Mesendoderm (in vitro differentiated cells): ENCODE data around the gene ENAM.

ENCODE experiments used
- DNase-seq: peaks from one replicate; pipeline ENCODE4 v3.0.0; 2013
- H2AK5ac ChIP-seq: 2 replicates; pipeline ENCODE4 v1.6.1; 2013; ENCODE audit warnings: low read length, inconsistent platforms
- H2BK120ac ChIP-seq: 2 replicates; pipeline ENCODE4 v1.6.1; 2013; ENCODE audit warnings: low read depth, mild to moderate bottlenecking, low read length, moderate library complexity, mixed read lengths
- H2BK15ac ChIP-seq: replicated peaks from 2 replicates; pipeline ENCODE4 v1.6.1; 2013; ENCODE audit warnings: low read depth, mild to moderate bottlenecking, moderate library complexity
- H2BK5ac ChIP-seq: 2 replicates; pipeline ENCODE4 v1.6.1; 2013; ENCODE audit warnings: low read length, inconsistent platforms
- H3K18ac ChIP-seq: 2 replicates; pipeline ENCODE4 v1.6.1; 2013; ENCODE audit warnings: mild to moderate bottlenecking, low read length, mixed read lengths
- H3K23ac ChIP-seq: one replicate; pipeline ENCODE4 v1.6.1; 2013; ENCODE audit warnings: low read length
- H3K27ac ChIP-seq: 2 replicates; pipeline ENCODE4 v1.5.1; 2013; ENCODE audit warnings: low read depth, mild to moderate bottlenecking, inconsistent platforms, low read length, moderate library complexity
- H3K27me3 ChIP-seq: 2 replicates; pipeline ENCODE4 v1.6.1; 2013; ENCODE audit warnings: low read length, control low read depth, mild to moderate bottlenecking, inconsistent platforms; ENCODE audit not compliant: insufficient read depth, poor library complexity
- H3K36me3 ChIP-seq: 2 replicates; pipeline ENCODE4 v1.6.1; 2013; ENCODE audit warnings: low read length, inconsistent platforms; ENCODE audit not compliant: control insufficient read depth, insufficient read depth
- H3K4ac ChIP-seq: one replicate; pipeline ENCODE4 v1.6.1; 2013; ENCODE audit warnings: low read depth, mild to moderate bottlenecking, low read length, moderate library complexity
- H3K4me1 ChIP-seq: 2 replicates; pipeline ENCODE4 v1.6.1; 2013; ENCODE audit warnings: low read depth, low read length, inconsistent platforms; ENCODE audit not compliant: control insufficient read depth
- H3K4me2 ChIP-seq: 2 replicates; pipeline ENCODE4 v1.6.1; 2013; ENCODE audit warnings: low read length
- H3K4me3 ChIP-seq: 2 replicates; pipeline ENCODE4 v1.5.1; 2013; ENCODE audit warnings: mild to moderate bottlenecking, low read length
- H3K56ac ChIP-seq: one replicate; pipeline ENCODE4 v1.6.1; 2013; ENCODE audit warnings: low read length
- H3K79me1 ChIP-seq: 2 replicates; pipeline ENCODE4 v1.6.1; 2013; ENCODE audit warnings: low read length, inconsistent platforms
- H3K79me2 ChIP-seq: 2 replicates; pipeline ENCODE4 v1.6.1; 2013; ENCODE audit warnings: mild to moderate bottlenecking, low read length; ENCODE audit not compliant: control insufficient read depth, insufficient read depth
- H3K9ac ChIP-seq: 2 replicates; pipeline ENCODE4 v1.6.1; 2013; ENCODE audit warnings: low read length, inconsistent platforms
- H4K5ac ChIP-seq: one replicate; pipeline ENCODE4 v1.6.1; 2013; ENCODE audit warnings: low read length
- H4K8ac ChIP-seq: one replicate; pipeline ENCODE4 v1.6.1; 2013; ENCODE audit warnings: low read depth, mild to moderate bottlenecking, control low read depth, low read length, moderate library complexity
- WGBS: extraction: QIAGEN DNeasy Blood & Tissue Kit; methylation state at CpG from one replicate; pipeline ENCODE4 v1.1.7; 2013; ENCODE audit warnings: low lambda C conversion rate, missing lambda C conversion rate; ENCODE audit not compliant: insufficient coverage; ENCODE audit errors: extremely low coverage; 5-methylcytosine and 5-hydroxymethylcytosine counted together

ENAM gene

GRCh38 chr4:70606459-70606858 is 22.1 kb upstream of the ENAM start:
- no peak overlapping the region for H3K23ac ChIP-seq
- H3K9ac ChIP-seq, result no peak overlapping the region
- H3K4ac ChIP-seq, result no peak overlapping the region
- H3K27ac ChIP-seq, result no peak overlapping the region
- H3K56ac ChIP-seq, result no peak overlapping the region
- no peak overlapping the region for H3K18ac ChIP-seq
- H3K4me1 ChIP-seq, result no peaks in the 10 kb centered on the region
- H4K5ac ChIP-seq, result no peak overlapping the region
- H3K4me3 ChIP-seq, result no peak overlapping the region
- H3K79me2 ChIP-seq, result no peaks in the 10 kb centered on the region
- H3K36me3 ChIP-seq, result no peaks in the 10 kb centered on the region
- H2BK5ac ChIP-seq, result no peak overlapping the region
- no peak overlapping the region for H3K4me2 ChIP-seq
- H3K27me3 ChIP-seq, result no peaks in the 10 kb centered on the region
- no peak overlapping the region for H4K8ac ChIP-seq
- H3K79me1 ChIP-seq, result no peaks in the 10 kb centered on the region
- H2AK5ac ChIP-seq, result no peak overlapping the region
- H2BK15ac ChIP-seq, result no peak overlapping the region
- no peak overlapping the region for H2BK120ac ChIP-seq
- DNase-seq, result no peak
- WGBS, result no CpG with 5 or more reads among the region's 8 CpGs

- no CpG with 5 or more reads among the region's 3 CpGs for WGBS
- DNase-seq, result no peak
- Histone ChIP-seq H3K56ac (no peak overlapping the region), H4K5ac (no peak overlapping the region), H3K9ac (no peak overlapping the region), H3K23ac (no peak overlapping the region), H2AK5ac (no peak overlapping the region), H2BK5ac (no peak overlapping the region), H3K79me2 (no peaks in the 10 kb centered on the region), H3K4me2 (no peak overlapping the region), H3K27ac (no peak overlapping the region), H3K18ac (peak overlapping the region; percentile 31), H3K27me3 (no peaks in the 10 kb centered on the region), H3K4me3 (no peak overlapping the region), H2BK15ac (no peak overlapping the region), H3K36me3 (no peaks in the 10 kb centered on the region), H2BK120ac (no peak overlapping the region), H4K8ac (no peak overlapping the region), H3K79me1 (no peaks in the 10 kb centered on the region), H3K4ac (no peak overlapping the region), H3K4me1 (no peaks in the 10 kb centered on the region)
Observed at GRCh38 chr4:70607334-70607853, 21.1 kb upstream of the ENAM start.

- H3K79me1 ChIP-seq, result no peaks in the 10 kb centered on the region
- H3K4me3 ChIP-seq, result no peak overlapping the region
- no peak overlapping the region for H3K4ac ChIP-seq
- H4K8ac ChIP-seq, result no peak overlapping the region
- no peak for DNase-seq
- H3K27ac ChIP-seq, result no peak overlapping the region
- H3K56ac ChIP-seq, result no peak overlapping the region
- no peak overlapping the region for H2BK120ac ChIP-seq
- no peak overlapping the region for H2BK15ac ChIP-seq
- H3K4me1 ChIP-seq, result no peaks in the 10 kb centered on the region
- no peak overlapping the region for H3K4me2 ChIP-seq
- no peak overlapping the region for H2BK5ac ChIP-seq
- no peak overlapping the region for H3K23ac ChIP-seq
- no peak overlapping the region for H3K18ac ChIP-seq
- H4K5ac ChIP-seq, result no peak overlapping the region
- no peaks in the 10 kb centered on the region for H3K27me3 ChIP-seq
- WGBS, result no CpG with 5 or more reads among the region's 2 CpGs
- no peak overlapping the region for H3K9ac ChIP-seq
- no peaks in the 10 kb centered on the region for H3K79me2 ChIP-seq
- no peak overlapping the region for H2AK5ac ChIP-seq
- no peaks in the 10 kb centered on the region for H3K36me3 ChIP-seq
Observed at GRCh38 chr4:70608324-70608723, 20.2 kb upstream of the ENAM start.

- no peak for DNase-seq
- no peaks in the 10 kb centered on the region for H3K79me2 ChIP-seq
- no peak overlapping the region for H2AK5ac ChIP-seq
- no peak overlapping the region for H2BK120ac ChIP-seq
- no peak overlapping the region for H3K56ac ChIP-seq
- H2BK15ac ChIP-seq, result no peak overlapping the region
- no peaks in the 10 kb centered on the region for H3K4me1 ChIP-seq
- no peak overlapping the region for H3K4me2 ChIP-seq
- WGBS, result no CpG with 5 or more reads among the region's 9 CpGs
- H3K27ac ChIP-seq, result no peak overlapping the region
- no peak overlapping the region for H3K18ac ChIP-seq
- no peaks in the 10 kb centered on the region for H3K27me3 ChIP-seq
- no peak overlapping the region for H3K9ac ChIP-seq
- H3K36me3 ChIP-seq, result no peaks in the 10 kb centered on the region
- H3K79me1 ChIP-seq, result no peaks in the 10 kb centered on the region
- H4K5ac ChIP-seq, result no peak overlapping the region
- no peak overlapping the region for H3K4me3 ChIP-seq
- H2BK5ac ChIP-seq, result no peak overlapping the region
- no peak overlapping the region for H3K23ac ChIP-seq
- H4K8ac ChIP-seq, result no peak overlapping the region
- no peak overlapping the region for H3K4ac ChIP-seq
Observed at GRCh38 chr4:70613306-70614183, 15.0 kb upstream of the ENAM start.

- Histone ChIP-seq H3K4me2 (no peak overlapping the region), H3K9ac (no peak overlapping the region), H2BK5ac (no peak overlapping the region), H3K56ac (no peak overlapping the region), H3K79me2 (no peaks in the 10 kb centered on the region), H3K4ac (no peak overlapping the region), H2BK15ac (no peak overlapping the region), H3K4me1 (no peaks in the 10 kb centered on the region), H3K4me3 (no peak overlapping the region), H2AK5ac (no peak overlapping the region), H3K23ac (no peak overlapping the region), H2BK120ac (no peak overlapping the region), H4K8ac (no peak overlapping the region), H3K36me3 (no peaks in the 10 kb centered on the region), H3K27ac (no peak overlapping the region), H4K5ac (no peak overlapping the region), H3K27me3 (no peaks in the 10 kb centered on the region), H3K79me1 (no peaks in the 10 kb centered on the region), H3K18ac (no peak overlapping the region)
- no peak for DNase-seq
- no CpG with 5 or more reads among the region's 3 CpGs for WGBS
Observed at GRCh38 chr4:70614184-70614555, 14.4 kb upstream of the ENAM start.
